Thyroid gland (tissue), 4 donors: ENCODE data around the gene STRBP.

Experiments used
- POLR2A ChIP-seq, 2 donors: fragments of 450-650 bp; IDR thresholded peaks; one replicate each; pipeline ENCODE4 v1.6.1; 2017; ENCODE audit warnings: antibody characterized with exemption in 2 of 2, mild to moderate bottlenecking in 2 of 2, moderate library complexity in 1 of 2
- TF ChIP-seq, protein P1 (sequence below), 6 experiments: fragments of 200-600 bp in 3 of 6; fragments of 450-650 bp in 3 of 6; sonication (generic) in 3 of 6; IDR thresholded peaks; one replicate each; pipeline ENCODE4 v1.5.1; 2016 to 2019; ENCODE audit warnings: antibody characterized with exemption in 6 of 6, mild to moderate bottlenecking in 2 of 6, inconsistent platforms in 1 of 6, moderate library complexity in 1 of 6

DNA sequence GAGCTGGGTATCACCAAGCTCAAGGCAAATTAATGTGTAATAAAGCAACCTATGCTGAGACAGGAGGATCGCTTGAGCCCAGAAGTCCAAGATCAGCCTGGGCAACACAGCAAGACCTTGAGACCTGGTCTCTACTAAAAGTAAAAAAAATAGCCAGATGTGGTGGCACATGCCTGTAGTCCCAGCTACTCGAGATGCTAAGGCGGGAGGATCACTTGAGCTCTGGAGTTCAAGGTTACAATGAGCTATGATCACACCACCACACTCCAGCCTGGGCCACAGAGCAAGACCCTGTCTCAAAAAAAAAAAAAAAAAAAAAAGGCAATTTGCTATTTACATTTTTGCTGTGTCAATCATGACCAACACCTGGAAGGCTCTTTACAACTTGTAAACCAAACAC is 5.2 kb downstream of the STRBP start:
- TF ChIP-seq, protein P1, sequence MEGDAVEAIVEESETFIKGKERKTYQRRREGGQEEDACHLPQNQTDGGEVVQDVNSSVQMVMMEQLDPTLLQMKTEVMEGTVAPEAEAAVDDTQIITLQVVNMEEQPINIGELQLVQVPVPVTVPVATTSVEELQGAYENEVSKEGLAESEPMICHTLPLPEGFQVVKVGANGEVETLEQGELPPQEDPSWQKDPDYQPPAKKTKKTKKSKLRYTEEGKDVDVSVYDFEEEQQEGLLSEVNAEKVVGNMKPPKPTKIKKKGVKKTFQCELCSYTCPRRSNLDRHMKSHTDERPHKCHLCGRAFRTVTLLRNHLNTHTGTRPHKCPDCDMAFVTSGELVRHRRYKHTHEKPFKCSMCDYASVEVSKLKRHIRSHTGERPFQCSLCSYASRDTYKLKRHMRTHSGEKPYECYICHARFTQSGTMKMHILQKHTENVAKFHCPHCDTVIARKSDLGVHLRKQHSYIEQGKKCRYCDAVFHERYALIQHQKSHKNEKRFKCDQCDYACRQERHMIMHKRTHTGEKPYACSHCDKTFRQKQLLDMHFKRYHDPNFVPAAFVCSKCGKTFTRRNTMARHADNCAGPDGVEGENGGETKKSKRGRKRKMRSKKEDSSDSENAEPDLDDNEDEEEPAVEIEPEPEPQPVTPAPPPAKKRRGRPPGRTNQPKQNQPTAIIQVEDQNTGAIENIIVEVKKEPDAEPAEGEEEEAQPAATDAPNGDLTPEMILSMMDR (IDR thresholded peaks at IDR 0.05), result no peak
- no peak for TF ChIP-seq POLR2A (IDR thresholded peaks at IDR 0.05)
